H1 (cell line): ENCODE data around the gene TMEM51. TPM values are rescaled to one million over a fixed set of nuclear protein-coding genes. Genes with fewer than 3 reads are reported as not detected.

ENCODE experiments used
- CTCF ChIA-PET: fragments of 300-600 bp; sonication (Branson Sonifier 250); formaldehyde crosslinking; loops from one replicate; lab custom pipeline; 2021; ENCODE audit not compliant: partially characterized antibody; lab: Charles Lee
- POLR2A ChIA-PET: fragments of 300-600 bp; sonication (Branson Sonifier 250); formaldehyde crosslinking; loops from one replicate; lab custom pipeline; 2021; ENCODE audit warnings: inconsistent platforms; ENCODE audit not compliant: partially characterized antibody; lab: Charles Lee
- DNase-seq, 2 experiments: peaks; one replicate each; pipeline versions ENCODE4 v3.0.0 to v3.0.0-alpha.2; 2010 to 2022; ENCODE audit warnings: low spot score in 2 of 2, low read depth in 1 of 2, mixed read lengths in 1 of 2
- FAIRE-seq: peaks from 2 replicates; lab custom pipeline; 2011; peaks lifted over from hg19 to GRCh38; lab: Jason Lieb, UNC
- H2AFZ ChIP-seq: 2 replicates; pipeline ENCODE4 v1.8.1; 2012; ENCODE audit warnings: low read length, inconsistent platforms
- H2AK5ac ChIP-seq: 2 replicates; pipeline ENCODE4 v1.6.1; 2013; ENCODE audit warnings: low read depth, low read length
- H2BK120ac ChIP-seq: replicated peaks from 2 replicates; pipeline ENCODE3; 2013; ENCODE audit warnings: low read depth, low read length, inconsistent platforms
- H2BK12ac ChIP-seq: 2 replicates; pipeline ENCODE4 v1.6.1; 2013; ENCODE audit warnings: low read depth, low read length
- H2BK15ac ChIP-seq: 2 replicates; pipeline ENCODE4 v1.6.1; 2013; ENCODE audit warnings: low read length
- H2BK20ac ChIP-seq: 2 replicates; pipeline ENCODE4 v1.6.1; 2013; ENCODE audit warnings: low read length
- H2BK5ac ChIP-seq: 2 replicates; pipeline ENCODE4 v1.6.1; 2013; ENCODE audit warnings: low read depth, low read length
- H3K14ac ChIP-seq: 2 replicates; pipeline ENCODE4 v1.6.1; 2013; ENCODE audit warnings: inconsistent platforms; ENCODE audit not compliant: insufficient read length
- H3K18ac ChIP-seq: 2 replicates; pipeline ENCODE4 v1.6.1; 2013; ENCODE audit warnings: low read length; ENCODE audit errors: extremely low read depth
- H3K23ac ChIP-seq: 2 replicates; pipeline ENCODE4 v1.6.1; 2013; ENCODE audit warnings: inconsistent platforms; ENCODE audit not compliant: insufficient read length
- H3K23me2 ChIP-seq: 2 replicates; pipeline ENCODE4 v1.6.1; 2013; ENCODE audit warnings: low read depth, low read length
- H3K27ac ChIP-seq: 2 replicates; pipeline ENCODE4 v1.6.1; 2011; ENCODE audit warnings: low read depth, low read length, inconsistent platforms
- H3K27me3 ChIP-seq, 4 experiments: replicated peaks in 1 of 4; 1 replicate in 1 of 4; 2 replicates in 3 of 4; pipeline versions ENCODE4 v1.6.1 to v1.8.1; 2011 to 2013; ENCODE audit warnings: low read length in 3 of 4, mild to moderate bottlenecking in 3 of 4, inconsistent platforms in 2 of 4, mixed read lengths in 2 of 4, moderate library complexity in 1 of 4; ENCODE audit not compliant: control insufficient read depth in 3 of 4, insufficient read depth in 3 of 4; ENCODE audit errors: extremely low read depth in 1 of 4
- H3K36me3 ChIP-seq, 4 experiments: 2 replicates each; pipeline versions ENCODE4 v1.6.1 to v1.8.1; 2011 to 2013; ENCODE audit warnings: mild to moderate bottlenecking in 4 of 4, low read length in 3 of 4, moderate library complexity in 2 of 4, control low read depth in 1 of 4, inconsistent platforms in 1 of 4; ENCODE audit not compliant: insufficient read depth in 4 of 4, control insufficient read depth in 2 of 4
- H3K4ac ChIP-seq: replicated peaks from 2 replicates; pipeline ENCODE3; 2013; ENCODE audit warnings: low read length, low read depth, mixed read lengths, inconsistent platforms; ENCODE audit not compliant: insufficient read length
- H3K4me1 ChIP-seq, 4 experiments: replicated peaks in 1 of 4; 1 replicate in 1 of 4; 2 replicates in 3 of 4; pipeline versions ENCODE4 v1.6.1 to v1.8.1; 2011 to 2013; ENCODE audit warnings: low read length in 3 of 4, inconsistent platforms in 2 of 4, mixed read lengths in 1 of 4; ENCODE audit not compliant: insufficient read depth in 4 of 4, control insufficient read depth in 3 of 4
- H3K4me2 ChIP-seq, 2 experiments: 2 replicates each; pipeline versions ENCODE4 v1.6.1 to v1.8.1; 2011 to 2013; ENCODE audit warnings: low read depth in 2 of 2, low read length in 2 of 2, control low read depth in 1 of 2, inconsistent platforms in 1 of 2, mild to moderate bottlenecking in 1 of 2; ENCODE audit not compliant: insufficient read depth in 1 of 2
- H3K4me3 ChIP-seq, 4 experiments: fragments of 200-600, 300-600 bp in 1 of 4; sonication (generic), shearing (Covaris generic), sonication (Bioruptor Twin) in 1 of 4; 2 replicates each; pipeline versions ENCODE4 v1.5.1 to v1.8.1; 2011 to 2016; ENCODE audit warnings: low read length in 4 of 4, low read depth in 3 of 4, control low read depth in 2 of 4, inconsistent platforms in 2 of 4, mild to moderate bottlenecking in 2 of 4, mixed read lengths in 1 of 4, moderate library complexity in 1 of 4; ENCODE audit not compliant: insufficient read depth in 2 of 4; ENCODE audit errors: extremely low read depth in 1 of 4
- H3K56ac ChIP-seq: replicated peaks from 2 replicates; pipeline ENCODE3; 2013; ENCODE audit warnings: low read depth, mild to moderate bottlenecking, mixed read lengths, low read length, inconsistent platforms; ENCODE audit not compliant: insufficient read length
- H3K79me1 ChIP-seq: 2 replicates; pipeline ENCODE4 v1.6.1; 2013; ENCODE audit warnings: low read depth, low read length, control low read depth
- H3K79me2 ChIP-seq, 2 experiments: 2 replicates each; pipeline versions ENCODE4 v1.6.1 to v1.8.1; 2012 to 2013; ENCODE audit warnings: low read length in 2 of 2, mild to moderate bottlenecking in 2 of 2, inconsistent platforms in 1 of 2; ENCODE audit not compliant: insufficient read depth in 2 of 2, control insufficient read depth in 1 of 2
- H3K9ac ChIP-seq, 4 experiments: replicated peaks in 1 of 4; 1 replicate in 1 of 4; 2 replicates in 3 of 4; pipeline versions ENCODE4 v1.6.1 to v1.8.1; 2011 to 2013; ENCODE audit warnings: low read depth in 3 of 4, low read length in 3 of 4, control low read depth in 2 of 4, mild to moderate bottlenecking in 2 of 4, moderate library complexity in 2 of 4, inconsistent platforms in 1 of 4; ENCODE audit errors: extremely low read depth in 1 of 4
- H3K9me3 ChIP-seq, 2 experiments: 2 replicates each; pipeline versions ENCODE4 v1.6.1 to v1.8.1; 2012 to 2013; ENCODE audit warnings: mild to moderate bottlenecking in 2 of 2, moderate library complexity in 2 of 2, control low read depth in 1 of 2, inconsistent platforms in 1 of 2, low read depth in 1 of 2, low read length in 1 of 2, mixed read lengths in 1 of 2; ENCODE audit not compliant: insufficient read depth in 2 of 2
- H4K20me1 ChIP-seq, 2 experiments: replicated peaks in 1 of 2; 2 replicates each; pipeline versions ENCODE3 to v1.8.1; 2011 to 2013; ENCODE audit warnings: inconsistent platforms in 2 of 2, low read length in 2 of 2, mild to moderate bottlenecking in 1 of 2; ENCODE audit not compliant: insufficient read depth in 2 of 2, control insufficient read depth in 1 of 2
- H4K5ac ChIP-seq: 2 replicates; pipeline ENCODE4 v1.6.1; 2013; ENCODE audit warnings: low read length, low read depth, mixed read lengths, inconsistent platforms; ENCODE audit not compliant: insufficient read length
- H4K8ac ChIP-seq: 2 replicates; pipeline ENCODE4 v1.8.0; 2013; ENCODE audit warnings: mild to moderate bottlenecking, moderate library complexity, low read length, inconsistent platforms; ENCODE audit not compliant: insufficient read depth; ENCODE audit errors: extremely low read depth
- H4K91ac ChIP-seq: replicated peaks from 2 replicates; pipeline ENCODE3; 2013; ENCODE audit warnings: low read length, mixed read lengths, inconsistent platforms; ENCODE audit not compliant: insufficient read length
- CHD2 ChIP-seq: IDR thresholded peaks from 2 replicates; pipeline ENCODE4 v1.6.1; 2012; ENCODE audit warnings: low read length, improper control_type of control experiment
- CTBP2 ChIP-seq: IDR thresholded peaks from 2 replicates; pipeline ENCODE4 v1.7.0; 2011; ENCODE audit warnings: borderline replicate concordance, mild to moderate bottlenecking, moderate library complexity, mixed read lengths, low read length; ENCODE audit not compliant: insufficient read depth, insufficient read length
- EZH2 ChIP-seq: fragments of 200-600 bp; sonication (generic); IDR thresholded peaks from 2 replicates; pipeline ENCODE4 v1.7.1; 2012; ENCODE audit warnings: low read depth, mild to moderate bottlenecking, moderate library complexity, low read length, inconsistent platforms; ENCODE audit not compliant: severe bottlenecking
- FOSL1 ChIP-seq: IDR thresholded peaks from 2 replicates; pipeline ENCODE4 v1.6.1; 2011; ENCODE audit warnings: mild to moderate bottlenecking, low read depth, low read length, moderate library complexity; ENCODE audit not compliant: insufficient read depth
- TAF1 ChIP-seq: IDR thresholded peaks from 2 replicates; pipeline ENCODE4 v1.6.1; 2011; ENCODE audit warnings: mild to moderate bottlenecking, low read depth, low read length
- TBP ChIP-seq: IDR thresholded peaks from 2 replicates; pipeline ENCODE4 v1.6.1; 2011; ENCODE audit warnings: low read depth, low read length, improper control_type of control experiment
- ZNF274 ChIP-seq: IDR thresholded peaks from 2 replicates; pipeline ENCODE4 v1.7.0; 2012; ENCODE audit warnings: low read length, borderline replicate concordance; ENCODE audit errors: extremely low read depth
- WGBS, 2 experiments: shearing (Covaris generic) in 1 of 2; methylation state at CpG; one replicate each; pipeline versions ENCODE4 v1.1.6 to v1.1.7; 2013 to 2015; ENCODE audit warnings: low lambda C conversion rate in 2 of 2, mixed read lengths in 2 of 2, inconsistent platforms in 1 of 2, low coverage in 1 of 2, missing lambda C conversion rate in 1 of 2; ENCODE audit not compliant: insufficient replicate concordance in 2 of 2, insufficient coverage in 1 of 2, insufficient read length in 1 of 2; ENCODE audit errors: extremely low coverage in 1 of 2, missing lambda C conversion rate in 1 of 2; 5-methylcytosine and 5-hydroxymethylcytosine counted together
- polyA plus RNA-seq, 7 experiments: library from polyadenylated mRNA; depleted of rRNA in 3 of 7; stranded (reverse) in 5 of 7; unstranded in 2 of 7; fragments of >200 nt in 5 of 7; fragments of 200-250 nt in 2 of 7; gene quantifications; 1 replicate in 5 of 7; 2 replicates in 1 of 7; 4 replicates in 1 of 7; pipeline versions ENCODE4 v1.2.1 to v1.2.3, GENCODE V29; 2011 to 2013; ENCODE audit warnings: missing spikeins in 2 of 7, mixed read lengths in 2 of 7
- total RNA-seq: library from RNA; stranded (reverse); fragmentation: NEBNext Ultra II Directional; extraction: Animal tissue kit (Norgen Biotek cat#: 25700); gene quantifications from 2 replicates; pipeline ENCODE4 v1.2.1, GENCODE V29; 2021
- TF ChIP-seq, protein P1 (sequence below): IDR thresholded peaks from 2 replicates; pipeline ENCODE4 v1.6.1; 2012; ENCODE audit warnings: inconsistent platforms
- TF ChIP-seq, protein P2 (sequence below), 3 experiments: IDR thresholded peaks; 1 replicate in 2 of 3; 2 replicates in 1 of 3; pipeline versions ENCODE4 v1.5.1 to v1.6.1; 2011; ENCODE audit warnings: low read length in 3 of 3, mild to moderate bottlenecking in 3 of 3, inconsistent platforms in 2 of 3, low read depth in 1 of 3, moderate library complexity in 1 of 3; ENCODE audit not compliant: insufficient read depth in 1 of 3; ENCODE audit errors: control extremely low read depth in 1 of 3

TMEM51 gene
- total and polyA plus RNA-seq, 2 of the 8 experiments (the other 6 are each of a cell fraction or from before 2014, with no cell fraction given) = 9.9 to 10.7 TPM

DNA sequence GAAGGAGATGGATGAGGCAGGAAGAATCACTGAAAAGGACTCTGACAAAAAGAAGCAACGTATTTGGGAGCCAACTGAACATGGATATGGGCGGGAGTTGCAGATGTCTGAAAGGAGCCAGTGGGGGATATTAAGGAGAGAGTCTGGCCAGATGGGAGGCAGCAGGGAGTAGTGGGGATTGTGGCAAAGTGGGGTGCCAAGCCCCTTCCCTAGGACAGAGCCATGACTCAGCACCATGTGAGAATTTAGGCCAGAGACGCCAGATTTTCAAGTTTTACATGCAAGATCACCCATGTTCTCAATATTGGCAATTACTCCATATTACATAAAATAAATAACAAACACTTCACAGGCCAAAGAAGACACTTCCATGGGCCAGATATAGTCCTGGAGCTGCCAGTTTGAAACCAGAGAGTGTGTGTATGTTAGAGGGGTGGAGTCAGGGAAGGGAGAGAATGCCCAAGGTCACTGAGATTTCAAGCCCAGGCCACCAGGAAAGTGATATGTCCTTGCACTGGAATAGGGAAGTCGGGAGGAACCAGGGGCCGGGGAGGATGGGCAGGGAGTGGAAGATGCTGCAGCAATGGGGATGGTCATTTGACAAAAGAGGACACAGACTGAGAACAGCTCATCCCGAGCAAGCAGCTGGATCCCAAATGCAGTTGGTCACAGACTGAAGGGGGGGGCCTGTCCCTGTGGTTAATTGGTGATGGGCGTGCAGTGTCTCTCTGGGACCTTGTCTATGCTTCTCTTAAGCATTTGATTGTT, 23.5 kb downstream of the TMEM51 start:
- no peak overlapping the region for H2BK20ac ChIP-seq
- H4K5ac ChIP-seq = no peak overlapping the region
- DNase-seq = no peak
- no peak overlapping the region for H2AFZ ChIP-seq
- H2BK5ac ChIP-seq = no peak overlapping the region
- no peak overlapping the region for H4K91ac ChIP-seq
- H3K4ac ChIP-seq = no peak overlapping the region
- H3K27me3 ChIP-seq = no peaks in the 10 kb centered on the region
- CTCF ChIA-PET = no interaction called here
- no peaks in the 10 kb centered on the region for H3K36me3 ChIP-seq
- no peaks in the 10 kb centered on the region for H3K23me2 ChIP-seq
- peaks cover 0 to 1% of the 10 kb centered on the region in 2 experiments for H4K20me1 ChIP-seq
- no peak overlapping the region for H3K9ac ChIP-seq
- WGBS, 2 experiments = 70% methylated on average over 6 of the region's 7 CpGs; no CpG with 5 or more reads in 1 of the 2 experiments
- H3K56ac ChIP-seq = no peak overlapping the region
- no peak overlapping the region for H3K23ac ChIP-seq
- POLR2A ChIA-PET = no interaction called here
- no peak for FAIRE-seq
- H3K4me1 ChIP-seq = peaks cover 1 to 11% (median 7%) of the 10 kb centered on the region in 4 experiments
- H2BK120ac ChIP-seq = no peak overlapping the region
- no peak overlapping the region for H3K4me3 ChIP-seq
- no peak overlapping the region for H2BK12ac ChIP-seq
- H3K79me2 ChIP-seq = peaks cover 0 to 2% of the 10 kb centered on the region in 2 experiments; a peak in 1 of 4 replicates
- no peak overlapping the region for H3K14ac ChIP-seq
- H2AK5ac ChIP-seq = no peak overlapping the region
- H3K18ac ChIP-seq = no peak overlapping the region
- H3K79me1 ChIP-seq = peaks cover 2% of the 10 kb centered on the region
- no peaks in the 10 kb centered on the region for H3K9me3 ChIP-seq
- H3K4me2 ChIP-seq = no peak overlapping the region
- H2BK15ac ChIP-seq = no peak overlapping the region
- no peak overlapping the region for H3K27ac ChIP-seq
- H4K8ac ChIP-seq = no peak overlapping the region
- TF ChIP-seq TAF1 (no peak), CHD2 (no peak), TBP (no peak), EZH2 (no peak), CTBP2 (no peak), FOSL1 (no peak), ZNF274 (no peak)
- TF ChIP-seq, protein P1, sequence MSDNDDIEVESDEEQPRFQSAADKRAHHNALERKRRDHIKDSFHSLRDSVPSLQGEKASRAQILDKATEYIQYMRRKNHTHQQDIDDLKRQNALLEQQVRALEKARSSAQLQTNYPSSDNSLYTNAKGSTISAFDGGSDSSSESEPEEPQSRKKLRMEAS = no peak
- TF ChIP-seq, protein P2, sequence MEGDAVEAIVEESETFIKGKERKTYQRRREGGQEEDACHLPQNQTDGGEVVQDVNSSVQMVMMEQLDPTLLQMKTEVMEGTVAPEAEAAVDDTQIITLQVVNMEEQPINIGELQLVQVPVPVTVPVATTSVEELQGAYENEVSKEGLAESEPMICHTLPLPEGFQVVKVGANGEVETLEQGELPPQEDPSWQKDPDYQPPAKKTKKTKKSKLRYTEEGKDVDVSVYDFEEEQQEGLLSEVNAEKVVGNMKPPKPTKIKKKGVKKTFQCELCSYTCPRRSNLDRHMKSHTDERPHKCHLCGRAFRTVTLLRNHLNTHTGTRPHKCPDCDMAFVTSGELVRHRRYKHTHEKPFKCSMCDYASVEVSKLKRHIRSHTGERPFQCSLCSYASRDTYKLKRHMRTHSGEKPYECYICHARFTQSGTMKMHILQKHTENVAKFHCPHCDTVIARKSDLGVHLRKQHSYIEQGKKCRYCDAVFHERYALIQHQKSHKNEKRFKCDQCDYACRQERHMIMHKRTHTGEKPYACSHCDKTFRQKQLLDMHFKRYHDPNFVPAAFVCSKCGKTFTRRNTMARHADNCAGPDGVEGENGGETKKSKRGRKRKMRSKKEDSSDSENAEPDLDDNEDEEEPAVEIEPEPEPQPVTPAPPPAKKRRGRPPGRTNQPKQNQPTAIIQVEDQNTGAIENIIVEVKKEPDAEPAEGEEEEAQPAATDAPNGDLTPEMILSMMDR (IDR thresholded peaks at IDR 0.05; ENCODE audit: control extremely low read depth in 1 of 3, insufficient read depth in 1 of 3, low read depth in 1 of 3, low read length in 3 of 3) = no peak
